ENCODE measurements around the gene CCND2. TPM values are rescaled to one million over a fixed set of nuclear protein-coding genes. Genes with fewer than 3 reads are reported as not detected.

Gene CCND2
- total RNA-seq, 1 experiment from 2014 or later: 194 TPM

GRCh38 chr12:4275870-4276301 lies 2.3 kb downstream of the CCND2 start:
- peak overlapping the region; percentile 96 for H3K27ac Mint-ChIP-seq
- CTCF ChIA-PET: interaction anchor here (0.6 to 3.1 kb wide), 18 partner anchors 13 to 393 kb away, joined by 3 to 31 read pairs (median 8); no protein-coding TSS in a partner anchor
- H3K4me1 Mint-ChIP-seq: peaks cover 56% of the 10 kb centered on the region
- H3K4me3 Mint-ChIP-seq: peak overlapping the region; percentile 91
- no peak for TF ChIP-seq ELF4 (CRISPR knock-in tag; IDR thresholded peaks at IDR 0.05; ENCODE audit: low read depth)
- no peak for TF ChIP-seq SMAD4 (CRISPR knock-in tag; IDR thresholded peaks at IDR 0.05)
- TF ChIP-seq CTCF (IDR thresholded peaks at IDR 0.05): no peak
- no peak for TF ChIP-seq ZNF416 (CRISPR knock-in tag; IDR thresholded peaks at IDR 0.05)
- no peak for TF ChIP-seq ZNF281 (CRISPR knock-in tag; IDR thresholded peaks at IDR 0.05)
- TF ChIP-seq ZNF423 (CRISPR knock-in tag; IDR thresholded peaks at IDR 0.05): no peak
- no peak for TF ChIP-seq GRHL2 (CRISPR knock-in tag; IDR thresholded peaks at IDR 0.05; ENCODE audit: insufficient replicate concordance, severe bottlenecking)
- TF ChIP-seq MXD4 (CRISPR knock-in tag; IDR thresholded peaks at IDR 0.05; ENCODE audit: borderline replicate concordance): no peak
- TF ChIP-seq FOXK1 (CRISPR knock-in tag; IDR thresholded peaks at IDR 0.05): no peak
- TF ChIP-seq ZNF232 (CRISPR knock-in tag; IDR thresholded peaks at IDR 0.05): no peak
- TF ChIP-seq CBFB (CRISPR knock-in tag; IDR thresholded peaks at IDR 0.05; ENCODE audit: low read depth): no peak
- no peak for TF ChIP-seq FOXJ3 (CRISPR knock-in tag; IDR thresholded peaks at IDR 0.05; ENCODE audit: borderline replicate concordance)
- peaks cover 5% of the 10 kb centered on the region; the same call in 1 of the 2 replicates for H3K27me3 Mint-ChIP-seq (ENCODE audit: low read depth)
- no peaks in the 10 kb centered on the region for H3K9me3 Mint-ChIP-seq
- ATAC-seq (no peak), DNase-seq (ENCODE audit: low spot score) (no peak)
- POLR2A ChIA-PET: interaction anchor here (0.7 to 2.1 kb wide), 10 partner anchors 13 to 251 kb away, joined by 3 to 12 read pairs (median 6); no protein-coding TSS in a partner anchor
- peaks cover 57% of the 10 kb centered on the region for H3K36me3 Mint-ChIP-seq

DNA sequence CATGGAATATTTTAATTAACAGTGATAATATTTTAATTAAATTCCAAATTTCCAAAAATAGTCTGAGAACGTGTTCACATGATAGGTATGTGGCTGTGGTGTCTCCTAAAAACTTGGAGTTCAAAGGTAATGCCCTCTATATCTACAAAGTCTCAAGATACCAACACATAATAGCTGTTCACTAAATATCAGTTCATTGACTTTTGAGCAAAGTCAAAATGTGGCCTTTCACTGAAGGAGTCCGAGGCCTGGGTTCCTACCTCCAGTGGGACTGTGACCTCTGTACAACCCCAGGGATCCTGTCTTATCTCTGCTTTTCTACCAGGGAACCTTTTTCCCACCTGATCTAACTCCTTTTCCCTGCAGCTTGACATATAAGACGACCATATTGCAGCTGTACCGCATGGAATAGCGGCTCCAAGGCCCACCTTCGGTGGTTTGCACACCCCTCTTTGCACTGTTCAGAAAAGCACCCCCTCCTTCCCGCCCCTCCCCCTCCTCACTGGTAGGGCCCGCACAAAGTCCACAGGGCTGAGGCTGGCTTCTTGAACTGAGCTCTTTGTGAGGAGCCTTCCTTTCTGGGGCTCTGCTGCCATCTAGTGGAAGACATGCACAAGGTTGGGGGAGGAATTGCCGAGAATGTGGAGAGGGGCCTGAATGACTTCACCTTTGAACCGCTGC lies 3.1 kb downstream of the CCND2 start:
- Mint-ChIP-seq H3K4me1 (peaks cover 61% of the 10 kb centered on the region), H3K27me3 (ENCODE audit: low read depth) (peaks cover 5% of the 10 kb centered on the region; the same call in 1 of the 2 replicates), H3K27ac (peak overlapping the region; percentile 92), H3K4me3 (peak overlapping the region; percentile 91), H3K9me3 (no peaks in the 10 kb centered on the region), H3K36me3 (peaks cover 65% of the 10 kb centered on the region)
- DNase-seq (ENCODE audit: low spot score): peak; percentile 91
- CTCF ChIA-PET: interaction anchor here (0.5 to 3.1 kb wide), 78 partner anchors 8 to 786 kb away, joined by 3 to 47 read pairs (median 4); no protein-coding TSS in a partner anchor
- POLR2A ChIA-PET: interaction anchor here (0.6 to 2.1 kb wide), 11 partner anchors 8 to 251 kb away, joined by 3 to 12 read pairs (median 6); no protein-coding TSS in a partner anchor
- peak; percentile 50 for ATAC-seq
- TF ChIP-seq ETV6 (CRISPR knock-in tag; IDR thresholded peaks at IDR 0.05) (peak; percentile 69; the same call in 1 of the 2 replicates), NR1H2 (CRISPR knock-in tag; IDR thresholded peaks at IDR 0.05) (no peak), HMGXB4 (CRISPR knock-in tag; IDR thresholded peaks at IDR 0.05) (0 out of 2 replicates have a peak, but pooled peaks have one; percentile 38), ZNF232 (CRISPR knock-in tag; IDR thresholded peaks at IDR 0.05) (peak; percentile 23; the same call in 1 of the 2 replicates), ZNF423 (CRISPR knock-in tag; IDR thresholded peaks at IDR 0.05) (no peak), CTCF (IDR thresholded peaks at IDR 0.05) (peak; percentile 90), TEAD4 (CRISPR knock-in tag; IDR thresholded peaks at IDR 0.05) (peak; percentile 88; the same call in 1 of the 2 replicates), SMAD3 (CRISPR knock-in tag; IDR thresholded peaks at IDR 0.05; ENCODE audit: borderline replicate concordance) (0 out of 2 replicates have a peak, but pooled peaks have one; percentile 55)
- TF ChIP-seq, protein P1, sequence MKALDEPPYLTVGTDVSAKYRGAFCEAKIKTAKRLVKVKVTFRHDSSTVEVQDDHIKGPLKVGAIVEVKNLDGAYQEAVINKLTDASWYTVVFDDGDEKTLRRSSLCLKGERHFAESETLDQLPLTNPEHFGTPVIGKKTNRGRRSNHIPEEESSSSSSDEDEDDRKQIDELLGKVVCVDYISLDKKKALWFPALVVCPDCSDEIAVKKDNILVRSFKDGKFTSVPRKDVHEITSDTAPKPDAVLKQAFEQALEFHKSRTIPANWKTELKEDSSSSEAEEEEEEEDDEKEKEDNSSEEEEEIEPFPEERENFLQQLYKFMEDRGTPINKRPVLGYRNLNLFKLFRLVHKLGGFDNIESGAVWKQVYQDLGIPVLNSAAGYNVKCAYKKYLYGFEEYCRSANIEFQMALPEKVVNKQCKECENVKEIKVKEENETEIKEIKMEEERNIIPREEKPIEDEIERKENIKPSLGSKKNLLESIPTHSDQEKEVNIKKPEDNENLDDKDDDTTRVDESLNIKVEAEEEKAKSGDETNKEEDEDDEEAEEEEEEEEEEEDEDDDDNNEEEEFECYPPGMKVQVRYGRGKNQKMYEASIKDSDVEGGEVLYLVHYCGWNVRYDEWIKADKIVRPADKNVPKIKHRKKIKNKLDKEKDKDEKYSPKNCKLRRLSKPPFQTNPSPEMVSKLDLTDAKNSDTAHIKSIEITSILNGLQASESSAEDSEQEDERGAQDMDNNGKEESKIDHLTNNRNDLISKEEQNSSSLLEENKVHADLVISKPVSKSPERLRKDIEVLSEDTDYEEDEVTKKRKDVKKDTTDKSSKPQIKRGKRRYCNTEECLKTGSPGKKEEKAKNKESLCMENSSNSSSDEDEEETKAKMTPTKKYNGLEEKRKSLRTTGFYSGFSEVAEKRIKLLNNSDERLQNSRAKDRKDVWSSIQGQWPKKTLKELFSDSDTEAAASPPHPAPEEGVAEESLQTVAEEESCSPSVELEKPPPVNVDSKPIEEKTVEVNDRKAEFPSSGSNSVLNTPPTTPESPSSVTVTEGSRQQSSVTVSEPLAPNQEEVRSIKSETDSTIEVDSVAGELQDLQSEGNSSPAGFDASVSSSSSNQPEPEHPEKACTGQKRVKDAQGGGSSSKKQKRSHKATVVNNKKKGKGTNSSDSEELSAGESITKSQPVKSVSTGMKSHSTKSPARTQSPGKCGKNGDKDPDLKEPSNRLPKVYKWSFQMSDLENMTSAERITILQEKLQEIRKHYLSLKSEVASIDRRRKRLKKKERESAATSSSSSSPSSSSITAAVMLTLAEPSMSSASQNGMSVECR (CRISPR knock-in tag; IDR thresholded peaks at IDR 0.05; ENCODE audit: borderline replicate concordance): peak; percentile 12; the same call in 1 of the 2 replicates
- TF ChIP-seq, protein P2, sequence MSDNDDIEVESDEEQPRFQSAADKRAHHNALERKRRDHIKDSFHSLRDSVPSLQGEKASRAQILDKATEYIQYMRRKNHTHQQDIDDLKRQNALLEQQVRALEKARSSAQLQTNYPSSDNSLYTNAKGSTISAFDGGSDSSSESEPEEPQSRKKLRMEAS (CRISPR knock-in tag; IDR thresholded peaks at IDR 0.05): peak; percentile 54
